Measurements from ENCODE around the gene STARD13.

GRCh38 chr13:33184530-33184929, 101.0 kb downstream of the STARD13 start:
- TF ChIP-seq, protein P1, sequence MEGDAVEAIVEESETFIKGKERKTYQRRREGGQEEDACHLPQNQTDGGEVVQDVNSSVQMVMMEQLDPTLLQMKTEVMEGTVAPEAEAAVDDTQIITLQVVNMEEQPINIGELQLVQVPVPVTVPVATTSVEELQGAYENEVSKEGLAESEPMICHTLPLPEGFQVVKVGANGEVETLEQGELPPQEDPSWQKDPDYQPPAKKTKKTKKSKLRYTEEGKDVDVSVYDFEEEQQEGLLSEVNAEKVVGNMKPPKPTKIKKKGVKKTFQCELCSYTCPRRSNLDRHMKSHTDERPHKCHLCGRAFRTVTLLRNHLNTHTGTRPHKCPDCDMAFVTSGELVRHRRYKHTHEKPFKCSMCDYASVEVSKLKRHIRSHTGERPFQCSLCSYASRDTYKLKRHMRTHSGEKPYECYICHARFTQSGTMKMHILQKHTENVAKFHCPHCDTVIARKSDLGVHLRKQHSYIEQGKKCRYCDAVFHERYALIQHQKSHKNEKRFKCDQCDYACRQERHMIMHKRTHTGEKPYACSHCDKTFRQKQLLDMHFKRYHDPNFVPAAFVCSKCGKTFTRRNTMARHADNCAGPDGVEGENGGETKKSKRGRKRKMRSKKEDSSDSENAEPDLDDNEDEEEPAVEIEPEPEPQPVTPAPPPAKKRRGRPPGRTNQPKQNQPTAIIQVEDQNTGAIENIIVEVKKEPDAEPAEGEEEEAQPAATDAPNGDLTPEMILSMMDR (IDR thresholded peaks at IDR 0.05; ENCODE audit: insufficient read depth, low read length, poor library complexity, severe bottlenecking), result no peak
- TF ChIP-seq EZH2phosphoT487 (conservative IDR thresholded peaks at IDR 0.05; ENCODE audit: low read length), result no peak
